ENCODE results near the gene MYCBPAP. TPM values are rescaled to one million over a fixed set of nuclear protein-coding genes. Genes with fewer than 3 reads are reported as not detected.

Gene MYCBPAP
- total RNA-seq, 1 experiment from 2014 or later, result 0.52 TPM

DNA sequence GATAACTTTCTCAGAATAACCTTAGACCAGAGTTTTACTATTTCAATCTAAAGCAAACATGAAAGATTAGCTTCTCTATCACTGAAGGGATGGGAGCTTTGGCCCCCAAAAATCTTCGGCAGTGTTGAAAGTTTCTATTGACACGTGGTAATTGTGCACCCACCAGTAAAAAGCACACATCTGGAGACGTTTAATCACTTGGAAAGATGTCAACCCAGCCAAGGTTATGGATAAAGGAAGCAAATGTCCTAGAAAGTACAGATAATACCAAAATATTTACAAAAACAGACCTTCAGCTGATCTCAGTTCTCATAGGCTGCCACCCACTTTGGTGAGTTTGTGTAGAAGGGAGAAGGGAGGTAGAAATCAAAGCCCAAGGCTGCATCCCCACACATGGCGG lies 5.3 kb downstream of the MYCBPAP start:
- BruUV-seq (replicated peaks), result no TSS peak
- intact Hi-C loops (cut with micrococcal nuclease; ENCODE audit: unreplicated experiment), result no loop called here
- peaks cover 19% of the 10 kb centered on the region for H3K27me3 Mint-ChIP-seq (ENCODE audit: unreplicated experiment)
- H3K36me3 Mint-ChIP-seq (ENCODE audit: insufficient read depth, unreplicated experiment), result peaks cover 5% of the 10 kb centered on the region
- no peak overlapping the region for H3K27ac Mint-ChIP-seq (ENCODE audit: unreplicated experiment)
- peaks cover 26% of the 10 kb centered on the region for H3K4me1 Mint-ChIP-seq (ENCODE audit: low read depth, unreplicated experiment)
- H3K4me3 Mint-ChIP-seq (ENCODE audit: low read depth, unreplicated experiment), result no peak overlapping the region
- no peak for TF ChIP-seq CTCF (IDR thresholded peaks at IDR 0.05; ENCODE audit: unreplicated experiment)
- no peaks in the 10 kb centered on the region for H3K9me3 Mint-ChIP-seq (ENCODE audit: low read depth, unreplicated experiment)
- no peak for DNase-seq
- CTCF ChIA-PET, result interaction anchor here (0.6 to 0.7 kb wide), 2 partner anchors 151 to 331 kb away, joined by 3 read pairs; no protein-coding TSS in a partner anchor

DNA sequence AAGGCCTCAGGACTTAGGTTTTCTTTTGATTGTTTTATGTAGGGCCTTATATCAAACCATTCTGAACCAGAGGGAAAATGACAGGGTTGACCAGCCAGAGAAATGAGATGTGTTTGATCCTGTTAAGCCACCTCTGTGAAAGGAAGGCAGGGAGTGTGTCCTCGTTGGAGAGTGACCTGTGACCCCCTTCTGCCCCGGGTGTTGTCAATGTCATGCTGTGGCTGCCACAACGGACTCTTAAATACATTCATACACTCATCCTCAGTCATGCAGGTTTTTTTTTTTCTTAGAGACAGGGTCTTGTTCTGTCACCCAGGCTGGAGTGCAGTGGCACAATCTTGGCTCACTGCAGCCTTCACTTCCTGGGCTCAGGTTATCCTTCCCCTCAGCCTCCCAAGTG lies 6.1 kb downstream of the MYCBPAP start:
- Mint-ChIP-seq H3K36me3 (ENCODE audit: insufficient read depth, unreplicated experiment) (peaks cover 4% of the 10 kb centered on the region), H3K9me3 (ENCODE audit: low read depth, unreplicated experiment) (no peaks in the 10 kb centered on the region), H3K4me1 (ENCODE audit: low read depth, unreplicated experiment) (peaks cover 18% of the 10 kb centered on the region), H3K27ac (ENCODE audit: unreplicated experiment) (no peak overlapping the region), H3K27me3 (ENCODE audit: unreplicated experiment) (peaks cover 25% of the 10 kb centered on the region), H3K4me3 (ENCODE audit: low read depth, unreplicated experiment) (no peak overlapping the region)
- no peak for DNase-seq
- TF ChIP-seq CTCF (IDR thresholded peaks at IDR 0.05; ENCODE audit: unreplicated experiment), result no peak
- no TSS peak for BruUV-seq (replicated peaks)
- CTCF ChIA-PET, result no interaction called here
- intact Hi-C loops (cut with micrococcal nuclease; ENCODE audit: unreplicated experiment), result no loop called here

DNA sequence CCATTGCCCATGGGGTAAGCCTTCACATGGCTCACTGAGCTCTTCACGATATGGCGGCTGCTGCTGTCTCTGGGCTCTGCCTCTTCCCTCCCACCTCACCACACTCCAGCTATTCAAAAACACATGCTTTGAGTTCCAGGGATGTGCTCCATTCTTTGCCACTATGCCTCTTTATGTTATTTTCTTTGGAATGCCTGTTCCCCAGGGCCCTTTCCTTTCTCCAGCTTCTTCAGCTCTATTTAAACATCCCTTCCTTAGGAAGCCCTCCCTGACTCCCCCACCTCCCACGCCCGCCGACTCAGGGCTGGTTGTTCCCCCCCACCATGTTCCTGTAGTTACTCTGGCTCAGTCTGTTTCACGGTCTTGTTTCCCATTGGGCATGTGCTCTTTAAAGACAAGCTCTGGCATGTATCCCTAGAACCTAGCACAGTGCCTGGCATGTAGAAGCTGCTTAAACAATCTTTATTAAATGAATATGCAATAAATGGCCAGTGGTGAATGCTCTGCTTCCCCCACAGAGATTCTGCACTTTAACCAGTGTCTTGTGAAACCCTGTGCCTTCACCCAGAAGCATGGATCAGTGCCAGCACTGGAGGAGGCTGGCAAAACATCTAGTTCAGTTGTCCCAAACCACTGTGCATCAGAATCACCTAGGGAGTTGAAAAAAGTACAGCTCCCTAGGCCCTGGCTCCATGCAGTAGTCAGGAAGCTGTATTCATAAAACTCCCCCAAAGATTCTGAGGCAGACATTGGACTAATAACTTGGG lies 6.9 kb downstream of the MYCBPAP start:
- BruUV-seq (replicated peaks), result no TSS peak
- DNase-seq, result no peak
- peaks cover 4% of the 10 kb centered on the region for H3K36me3 Mint-ChIP-seq (ENCODE audit: insufficient read depth, unreplicated experiment)
- H3K4me1 Mint-ChIP-seq (ENCODE audit: low read depth, unreplicated experiment), result peaks cover 18% of the 10 kb centered on the region
- intact Hi-C loops (cut with micrococcal nuclease; ENCODE audit: unreplicated experiment), result no loop called here
- peaks cover 25% of the 10 kb centered on the region for H3K27me3 Mint-ChIP-seq (ENCODE audit: unreplicated experiment)
- H3K9me3 Mint-ChIP-seq (ENCODE audit: low read depth, unreplicated experiment), result no peaks in the 10 kb centered on the region
- no peak for TF ChIP-seq CTCF (IDR thresholded peaks at IDR 0.05; ENCODE audit: unreplicated experiment)
- no peak overlapping the region for H3K27ac Mint-ChIP-seq (ENCODE audit: unreplicated experiment)
- CTCF ChIA-PET, result interaction anchor here (0.8 to 1.2 kb wide), 2 partner anchors 16 to 32 kb away, joined by 6 to 8 read pairs; no protein-coding TSS in a partner anchor
- no peak overlapping the region for H3K4me3 Mint-ChIP-seq (ENCODE audit: low read depth, unreplicated experiment)

DNA sequence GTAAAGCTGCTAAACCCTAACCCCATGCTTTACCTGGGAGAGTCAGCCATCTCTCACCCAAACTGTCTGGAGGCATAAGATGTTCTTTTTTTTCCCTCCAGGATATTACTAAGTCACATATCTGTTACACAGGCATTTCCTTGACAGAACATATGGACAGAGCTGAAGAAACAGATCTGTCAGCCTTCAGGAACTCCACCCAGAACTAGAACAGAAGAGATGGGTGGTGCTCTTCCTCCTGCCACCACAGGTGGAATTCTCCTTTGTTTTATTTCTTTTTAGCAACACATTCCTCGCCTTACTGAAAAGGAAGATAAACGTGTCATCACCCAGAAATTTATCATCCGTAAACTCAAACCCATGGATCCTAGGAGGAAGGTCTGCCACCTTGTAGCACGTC lies 8.8 kb downstream of the MYCBPAP start:
- CTCF ChIA-PET, result interaction anchor here (0.6 kb wide), 1 partner anchor 267 kb away, joined by 5 read pairs; no protein-coding TSS in a partner anchor
- TF ChIP-seq CTCF (IDR thresholded peaks at IDR 0.05; ENCODE audit: unreplicated experiment), result no peak
- no TSS peak for BruUV-seq (replicated peaks)
- no peak overlapping the region for H3K4me3 Mint-ChIP-seq (ENCODE audit: low read depth, unreplicated experiment)
- H3K4me1 Mint-ChIP-seq (ENCODE audit: low read depth, unreplicated experiment), result peaks cover 3% of the 10 kb centered on the region
- H3K9me3 Mint-ChIP-seq (ENCODE audit: low read depth, unreplicated experiment), result no peaks in the 10 kb centered on the region
- H3K36me3 Mint-ChIP-seq (ENCODE audit: insufficient read depth, unreplicated experiment), result peaks cover 4% of the 10 kb centered on the region
- DNase-seq, result no peak
- H3K27ac Mint-ChIP-seq (ENCODE audit: unreplicated experiment), result no peak overlapping the region
- H3K27me3 Mint-ChIP-seq (ENCODE audit: unreplicated experiment), result peaks cover 25% of the 10 kb centered on the region
- intact Hi-C loops (cut with micrococcal nuclease; ENCODE audit: unreplicated experiment), result no loop called here
